ENCODE data around the gene CAMK2B.

CAMK2B gene

GRCh38 chr7:44220358-44221112, 104.9 kb downstream of the CAMK2B start:
- in situ Hi-C loops (cut with HindIII; ENCODE audit: low sequenced_read_pairs): loop anchor here (25.0 kb wide), 1 partner anchor 342 kb away; the partner anchor contains the start of gene DDX56

GRCh38 chr7:44220046-44220357, 105.4 kb downstream of the CAMK2B start:
- in situ Hi-C loops (cut with HindIII; ENCODE audit: low sequenced_read_pairs): loop anchor here (25.0 kb wide), 1 partner anchor 342 kb away; the partner anchor contains the start of gene DDX56

- in situ Hi-C loops (cut with HindIII; ENCODE audit: low sequenced_read_pairs): loop anchor here (25.0 kb wide), 1 partner anchor 343 kb away; the partner anchor contains the start of gene DDX56
These were observed 105.9 kb downstream of the CAMK2B start for GRCh38 chr7:44219371-44220045.

- in situ Hi-C loops (cut with HindIII; ENCODE audit: low sequenced_read_pairs): loop anchor here (25.0 kb wide), 1 partner anchor 344 kb away; the partner anchor contains the start of gene DDX56
These were observed 106.8 kb downstream of the CAMK2B start for GRCh38 chr7:44218418-44219201.

GRCh38 chr7:44217852-44218402, 107.5 kb downstream of the CAMK2B start:
- in situ Hi-C loops (cut with HindIII; ENCODE audit: low sequenced_read_pairs): loop anchor here (25.0 kb wide), 1 partner anchor 344 kb away; the partner anchor contains the start of gene DDX56

- in situ Hi-C loops (cut with HindIII; ENCODE audit: low sequenced_read_pairs): loop anchor here (25.0 kb wide), 1 partner anchor 345 kb away; the partner anchor contains the start of gene DDX56
These were observed 108.1 kb downstream of the CAMK2B start for GRCh38 chr7:44217223-44217714.

- in situ Hi-C loops (cut with HindIII; ENCODE audit: low sequenced_read_pairs): loop anchor here (25.0 kb wide), 1 partner anchor 346 kb away; the partner anchor contains the start of gene DDX56
These were observed 108.7 kb downstream of the CAMK2B start for GRCh38 chr7:44216521-44217222.

GRCh38 chr7:44216019-44216418, 109.4 kb downstream of the CAMK2B start:
- in situ Hi-C loops (cut with HindIII; ENCODE audit: low sequenced_read_pairs): loop anchor here (25.0 kb wide), 1 partner anchor 346 kb away; the partner anchor contains the start of gene DDX56

- in situ Hi-C loops (cut with HindIII; ENCODE audit: low sequenced_read_pairs): loop anchor here (25.0 kb wide), 1 partner anchor 347 kb away; the partner anchor contains the start of gene DDX56
These were observed 109.9 kb downstream of the CAMK2B start for GRCh38 chr7:44215531-44215930.

- in situ Hi-C loops (cut with HindIII; ENCODE audit: low sequenced_read_pairs): loop anchor here (5.0 to 25.0 kb wide), 3 partner anchors 53 to 348 kb away; partner anchors contain the start of gene DDX56
These were observed 111.5 kb downstream of the CAMK2B start for GRCh38 chr7:44213877-44214388.

GRCh38 chr7:44213206-44213876, 112.1 kb downstream of the CAMK2B start:
- in situ Hi-C loops (cut with HindIII; ENCODE audit: low sequenced_read_pairs): loop anchor here (5.0 to 25.0 kb wide), 3 partner anchors 54 to 349 kb away; partner anchors contain the start of gene DDX56

- in situ Hi-C loops (cut with HindIII; ENCODE audit: low sequenced_read_pairs): loop anchor here (5.0 to 25.0 kb wide), 3 partner anchors 55 to 350 kb away; partner anchors contain the start of gene DDX56
These were observed 112.7 kb downstream of the CAMK2B start for GRCh38 chr7:44212581-44213184.

- in situ Hi-C loops (cut with HindIII; ENCODE audit: low sequenced_read_pairs): loop anchor here (5.0 to 25.0 kb wide), 3 partner anchors 55 to 350 kb away; partner anchors contain the start of gene DDX56
These were observed 113.4 kb downstream of the CAMK2B start for GRCh38 chr7:44212018-44212417.

GRCh38 chr7:44211126-44211675, 114.2 kb downstream of the CAMK2B start:
- in situ Hi-C loops (cut with HindIII; ENCODE audit: low sequenced_read_pairs): loop anchor here (5.0 to 25.0 kb wide), 3 partner anchors 56 to 351 kb away; partner anchors contain the start of gene DDX56

GRCh38 chr7:44210107-44210506, 115.3 kb downstream of the CAMK2B start:
- in situ Hi-C loops (cut with HindIII; ENCODE audit: low sequenced_read_pairs): loop anchor here (5.0 to 25.0 kb wide), 3 partner anchors 57 to 352 kb away; partner anchors contain the start of gene DDX56

GRCh38 chr7:44208085-44208484, 117.3 kb downstream of the CAMK2B start:
- in situ Hi-C loops (cut with HindIII; ENCODE audit: low sequenced_read_pairs): loop anchor here (5.0 to 25.0 kb wide), 2 partner anchors 146 to 354 kb away; partner anchors contain the start of gene DDX56

GRCh38 chr7:44206008-44206407, 119.4 kb downstream of the CAMK2B start:
- in situ Hi-C loops (cut with HindIII; ENCODE audit: low sequenced_read_pairs): loop anchor here (5.0 to 25.0 kb wide), 2 partner anchors 144 to 356 kb away; partner anchors contain the start of gene DDX56
